GM21717 (cell line): ENCODE data around the gene ISG20.

Experiments
- ATAC-seq: cut with Tn5 transposase; IDR thresholded peaks from one replicate; pipeline ENCODE4 v1.9.1; 2021; ENCODE audit warnings: mild to moderate bottlenecking, moderate library complexity; ENCODE audit not compliant: unreplicated experiment

ISG20 gene

GRCh38 chr15:88652456-88653199, 13.8 kb downstream of the ISG20 start:
- ATAC-seq, result no peak

DNA sequence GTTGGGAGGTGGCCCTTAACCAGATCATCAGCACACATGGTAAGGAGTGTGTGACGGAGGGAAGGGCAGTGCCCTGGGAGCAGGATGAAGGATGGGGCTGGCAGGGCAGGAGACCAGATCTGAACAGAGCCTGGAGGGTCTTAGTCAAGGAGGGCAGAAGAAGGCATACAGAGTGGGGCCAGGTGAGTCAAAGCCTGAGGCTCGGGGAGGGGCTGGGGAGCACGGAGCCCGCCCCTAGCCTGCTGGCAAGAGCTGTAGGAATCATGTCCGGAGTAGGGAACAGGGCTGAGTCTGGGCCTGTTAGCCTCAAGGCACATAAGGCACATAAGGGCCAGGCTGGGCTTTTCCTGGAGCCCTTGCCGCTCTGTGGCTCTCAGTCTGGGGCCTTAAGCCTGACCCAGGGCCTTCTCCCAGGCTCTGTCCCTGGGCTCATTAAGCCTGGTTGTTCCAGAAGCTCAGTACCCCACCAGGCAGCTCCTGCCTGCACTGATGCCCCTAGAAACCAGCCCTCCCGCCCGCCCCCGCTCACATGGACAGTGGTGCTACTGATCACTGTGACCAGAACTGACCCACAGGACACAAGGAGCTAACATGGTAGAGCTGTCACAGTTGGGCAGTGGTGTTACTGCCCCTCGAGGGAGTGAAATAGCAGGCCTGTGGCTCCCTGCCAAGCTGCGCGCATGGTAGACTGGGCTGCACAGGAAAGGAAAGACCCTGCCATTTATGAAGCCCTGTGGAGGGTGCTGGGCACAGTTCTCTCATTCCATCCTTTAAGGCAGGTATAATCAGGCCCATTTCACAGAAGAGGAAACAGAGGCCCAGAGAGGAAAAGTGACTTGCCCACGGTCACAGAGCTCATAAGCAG, 14.6 kb downstream of the ISG20 start:
- ATAC-seq, result no peak

- no peak for ATAC-seq
These were observed 15.8 kb downstream of the ISG20 start for GRCh38 chr15:88654430-88655102.

DNA sequence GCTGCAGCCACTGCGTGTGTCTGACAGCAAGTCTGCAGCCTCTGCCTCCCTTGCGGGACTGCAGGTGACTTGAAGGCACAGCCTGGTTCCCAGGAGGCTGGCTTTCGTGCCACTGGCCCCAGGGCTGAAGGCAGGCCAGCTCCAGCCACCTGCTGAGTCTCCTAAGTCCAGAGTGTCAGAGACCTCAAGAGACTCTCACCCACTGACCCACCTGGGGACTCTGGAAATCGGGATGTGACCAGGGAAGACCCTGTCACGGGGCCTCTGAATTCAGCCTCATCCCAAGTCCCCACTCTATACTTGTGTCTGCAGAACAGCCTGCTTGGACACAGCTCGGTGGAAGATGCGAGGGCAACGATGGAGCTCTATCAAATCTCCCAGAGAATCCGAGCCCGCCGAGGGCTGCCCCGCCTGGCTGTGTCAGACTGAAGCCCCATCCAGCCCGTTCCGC, 16.3 kb downstream of the ISG20 start:
- ATAC-seq, result no peak

- ATAC-seq, result no peak
These were observed 17.1 kb downstream of the ISG20 start for GRCh38 chr15:88655800-88656488.

GRCh38 chr15:88656760-88657221, 18.0 kb downstream of the ISG20 start:
- ATAC-seq, result peak; percentile 90

GRCh38 chr15:88657326-88658069, 18.7 kb downstream of the ISG20 start:
- no peak for ATAC-seq

GRCh38 chr15:88658070-88658965, 19.5 kb downstream of the ISG20 start:
- ATAC-seq, result no peak

DNA sequence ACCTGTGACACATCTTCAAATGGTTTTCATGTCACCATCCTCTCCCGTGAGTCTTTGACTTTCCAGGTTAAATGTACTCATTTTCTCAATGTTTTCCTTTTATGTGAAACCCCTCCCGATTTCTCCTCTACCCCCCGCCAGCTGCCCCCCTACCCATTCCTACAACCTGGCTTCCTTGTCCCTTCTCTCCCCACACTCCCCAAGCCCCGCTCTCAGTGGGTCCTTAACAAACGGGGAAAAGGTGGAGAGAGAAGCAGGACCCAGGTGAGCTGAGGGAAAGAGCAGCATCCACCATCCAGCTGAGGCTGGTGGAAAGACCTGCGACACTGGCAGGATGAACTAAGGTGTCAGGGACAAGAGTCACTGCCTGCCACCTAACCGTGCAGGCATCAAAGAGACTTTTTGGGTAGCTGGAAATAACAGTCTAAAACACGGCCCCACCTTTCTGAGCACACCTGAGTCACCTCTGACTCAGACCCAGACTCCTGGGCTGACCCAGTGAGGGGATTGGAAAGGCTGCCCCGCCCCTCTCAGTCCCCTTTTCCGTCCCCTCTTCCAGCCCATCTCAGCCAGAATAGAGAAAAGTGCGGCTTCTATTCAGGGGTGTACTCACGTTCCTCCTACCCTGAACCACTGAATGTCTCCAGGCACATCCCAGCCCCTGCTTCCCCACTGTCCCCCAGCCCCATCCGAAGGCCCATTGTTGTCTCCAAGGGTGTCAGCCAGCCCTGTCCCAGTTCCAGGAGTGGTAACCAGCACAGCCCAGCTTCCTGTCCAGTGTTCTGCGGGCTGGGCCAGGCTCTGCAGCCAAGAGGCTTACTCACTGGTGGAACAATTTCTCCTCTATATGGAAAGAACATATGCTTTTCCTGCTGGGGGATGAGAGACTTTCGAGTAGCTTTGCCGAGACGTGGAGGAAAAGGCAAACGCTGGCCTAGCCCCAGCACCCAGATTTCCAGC, 20.4 kb downstream of the ISG20 start:
- ATAC-seq, result no peak

DNA sequence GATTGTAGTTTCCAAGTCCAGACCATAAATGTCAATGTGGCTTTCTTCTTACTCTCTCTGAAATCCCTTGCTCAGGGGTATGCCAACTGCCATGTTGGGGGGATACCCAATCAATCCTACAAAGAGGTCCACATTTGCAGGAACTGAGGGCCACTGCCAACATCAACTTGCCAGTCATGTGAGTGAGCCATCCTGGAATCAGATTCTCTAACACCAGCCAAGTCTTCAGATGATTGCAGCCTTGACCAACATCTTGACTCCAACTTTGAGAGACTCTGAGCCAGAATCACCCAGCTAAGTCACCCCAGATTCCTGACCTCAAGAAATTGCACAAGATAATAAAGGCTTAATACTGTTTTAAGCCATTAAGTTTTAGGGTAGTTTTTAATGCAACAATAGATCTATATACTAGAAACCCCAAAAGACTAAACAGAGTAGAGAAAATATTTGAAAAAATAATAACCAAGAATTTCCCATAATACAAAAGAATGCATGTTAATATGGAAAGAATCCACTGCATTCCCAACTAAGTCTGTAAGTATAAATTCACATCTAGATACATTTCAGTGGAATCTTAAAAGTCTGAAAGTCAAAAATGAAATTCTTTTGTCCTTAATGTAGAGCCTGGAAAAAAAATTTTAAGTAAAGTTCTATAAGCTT, 22.4 kb downstream of the ISG20 start:
- ATAC-seq, result no peak

- no peak for ATAC-seq
These were observed 23.1 kb downstream of the ISG20 start for GRCh38 chr15:88661761-88662556.

DNA sequence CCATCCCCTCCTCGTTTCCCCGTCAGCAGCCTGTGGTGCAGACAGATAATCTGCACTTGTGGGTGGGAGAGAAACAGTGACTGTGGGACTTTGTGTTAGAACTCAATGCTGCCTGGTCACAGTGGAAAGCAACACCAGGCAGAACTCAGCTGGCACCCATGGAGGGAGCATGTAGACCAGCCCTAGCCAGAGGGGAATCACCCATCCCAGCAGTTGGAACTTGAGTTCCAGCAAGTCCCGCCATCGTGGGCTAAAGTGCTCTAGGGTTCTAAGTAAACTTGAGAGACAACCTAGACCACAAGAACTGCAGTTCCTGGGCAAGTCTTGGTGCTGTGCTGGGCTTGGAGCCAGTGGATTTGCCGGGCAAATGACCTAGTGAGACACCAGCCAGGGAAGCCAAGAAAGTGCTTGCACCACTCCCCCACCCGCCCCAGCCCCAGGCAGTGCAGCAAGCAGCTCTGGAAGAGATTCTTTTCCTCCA, 24.4 kb downstream of the ISG20 start:
- no peak for ATAC-seq

GRCh38 chr15:88664151-88664778, 25.4 kb downstream of the ISG20 start:
- ATAC-seq, result no peak

DNA sequence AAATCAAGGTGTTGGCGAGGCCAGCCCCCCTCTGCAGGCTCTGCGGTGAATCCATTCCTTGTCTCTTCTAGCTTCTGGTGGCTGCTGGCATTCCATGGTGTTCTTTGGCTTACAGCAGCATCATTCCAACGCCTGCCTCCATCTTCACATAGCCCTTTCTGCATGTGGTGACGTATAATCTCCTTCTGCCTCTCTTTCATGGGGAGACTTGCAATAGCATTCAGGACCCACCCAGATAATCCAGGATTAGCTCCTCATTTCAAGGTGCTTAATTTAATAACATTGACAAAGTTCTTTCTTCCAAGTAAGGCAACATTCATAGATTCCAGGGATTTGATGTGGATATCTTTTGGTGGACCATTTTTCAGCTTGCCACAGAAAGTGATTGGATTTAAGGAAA, 35.8 kb downstream of the ISG20 start:
- ATAC-seq, result no peak

GRCh38 chr15:88678755-88679154, 39.9 kb downstream of the ISG20 start:
- no peak for ATAC-seq
